Memory B cell (primary cell): ENCODE results near the gene GLCCI1.

Experiments used
- ATAC-seq: fragments of 150-1000 bp; cut with Tn5 transposase; 2 replicates; pipeline ENCODE4 v1.10.0; 2021; ENCODE audit warnings: low read depth, mild to moderate bottlenecking, moderate library complexity
- DNase-seq, 2 donors: peaks; one replicate each; pipeline ENCODE4 v3.0.0; 2022; ENCODE audit warnings: low spot score in 2 of 2
- H3K27ac Mint-ChIP-seq: one replicate; pipeline ENCODE4 v1.8.0; 2022; ENCODE audit warnings: mild to moderate bottlenecking, moderate library complexity, mixed read lengths
- H3K27me3 Mint-ChIP-seq: one replicate; pipeline ENCODE4 v1.8.0; 2022; ENCODE audit warnings: mixed read lengths
- H3K36me3 Mint-ChIP-seq: one replicate; pipeline ENCODE4 v1.8.0; 2022; ENCODE audit warnings: mild to moderate bottlenecking, mixed read lengths
- H3K4me1 Mint-ChIP-seq: one replicate; pipeline ENCODE4 v1.8.0; 2022; ENCODE audit warnings: mixed read lengths
- H3K4me3 Mint-ChIP-seq: one replicate; pipeline ENCODE4 v1.8.0; 2022; ENCODE audit warnings: mild to moderate bottlenecking, moderate library complexity, mixed read lengths
- H3K9me3 Mint-ChIP-seq: one replicate; pipeline ENCODE4 v1.8.0; 2022; ENCODE audit warnings: mixed read lengths

The GLCCI1 gene

GRCh38 chr7:7944619-7945282 lies 23.8 kb upstream of the GLCCI1 start:
- H3K4me1 Mint-ChIP-seq, result peaks cover 19% of the 10 kb centered on the region
- H3K27ac Mint-ChIP-seq, result peak overlapping the region; percentile 83
- H3K4me3 Mint-ChIP-seq, result peak overlapping the region; percentile 74
- ATAC-seq (peak; percentile 82), DNase-seq (peak in 1 of 2 donors; percentile 16)
- no peaks in the 10 kb centered on the region for H3K27me3 Mint-ChIP-seq
- no peaks in the 10 kb centered on the region for H3K36me3 Mint-ChIP-seq
- no peaks in the 10 kb centered on the region for H3K9me3 Mint-ChIP-seq

- no peak overlapping the region for H3K27ac Mint-ChIP-seq
- peaks cover 9% of the 10 kb centered on the region for H3K36me3 Mint-ChIP-seq
Observed at GRCh38 chr7:7946486-7946885, 22.1 kb upstream of the GLCCI1 start.

GRCh38 chr7:7948232-7948631 lies 20.4 kb upstream of the GLCCI1 start:
- no peak overlapping the region for H3K27ac Mint-ChIP-seq

More at GRCh38 chr7:7946486-7946885, 22.1 kb upstream of the GLCCI1 start:
- ATAC-seq, result no peak
- Mint-ChIP-seq H3K4me1 (peaks cover 17% of the 10 kb centered on the region), H3K4me3 (no peak overlapping the region), H3K9me3 (no peaks in the 10 kb centered on the region), H3K27me3 (no peaks in the 10 kb centered on the region)
- no peak for DNase-seq

GRCh38 chr7:7953806-7954205 lies 14.8 kb upstream of the GLCCI1 start:
- DNase-seq, result no peak
- no peaks in the 10 kb centered on the region for H3K27me3 Mint-ChIP-seq
- H3K36me3 Mint-ChIP-seq, result peaks cover 13% of the 10 kb centered on the region
- H3K4me3 Mint-ChIP-seq, result no peak overlapping the region
- ATAC-seq, result no peak
- H3K9me3 Mint-ChIP-seq, result no peaks in the 10 kb centered on the region
- H3K4me1 Mint-ChIP-seq, result no peaks in the 10 kb centered on the region
- no peak overlapping the region for H3K27ac Mint-ChIP-seq

More at GRCh38 chr7:7948232-7948631, 20.4 kb upstream of the GLCCI1 start:
- H3K27me3 Mint-ChIP-seq, result no peaks in the 10 kb centered on the region
- no peak for ATAC-seq
- H3K36me3 Mint-ChIP-seq, result peaks cover 9% of the 10 kb centered on the region
- H3K4me3 Mint-ChIP-seq, result no peak overlapping the region
- peaks cover 13% of the 10 kb centered on the region for H3K4me1 Mint-ChIP-seq
- no peak for DNase-seq
- H3K9me3 Mint-ChIP-seq, result no peaks in the 10 kb centered on the region

GRCh38 chr7:7956531-7957128 lies 12.0 kb upstream of the GLCCI1 start:
- H3K4me3 Mint-ChIP-seq, result no peak overlapping the region
- no peaks in the 10 kb centered on the region for H3K4me1 Mint-ChIP-seq
- no peaks in the 10 kb centered on the region for H3K9me3 Mint-ChIP-seq
- ATAC-seq (no peak), DNase-seq (no peak)
- H3K27ac Mint-ChIP-seq, result no peak overlapping the region
- peaks cover 4% of the 10 kb centered on the region for H3K36me3 Mint-ChIP-seq
- no peaks in the 10 kb centered on the region for H3K27me3 Mint-ChIP-seq

GRCh38 chr7:7957513-7957912 lies 11.1 kb upstream of the GLCCI1 start:
- Mint-ChIP-seq H3K27ac (no peak overlapping the region), H3K27me3 (no peaks in the 10 kb centered on the region), H3K4me1 (no peaks in the 10 kb centered on the region), H3K36me3 (peaks cover 4% of the 10 kb centered on the region), H3K9me3 (no peaks in the 10 kb centered on the region), H3K4me3 (no peak overlapping the region)
- ATAC-seq, result no peak
- no peak for DNase-seq

GRCh38 chr7:7959979-7960670 lies 8.5 kb upstream of the GLCCI1 start:
- Mint-ChIP-seq H3K4me3 (no peak overlapping the region), H3K27ac (no peak overlapping the region), H3K27me3 (no peaks in the 10 kb centered on the region), H3K36me3 (peaks cover 4% of the 10 kb centered on the region), H3K4me1 (peaks cover 3% of the 10 kb centered on the region), H3K9me3 (no peaks in the 10 kb centered on the region)
- no peak for ATAC-seq
- no peak for DNase-seq

GRCh38 chr7:7962851-7963250 lies 5.7 kb upstream of the GLCCI1 start:
- no peaks in the 10 kb centered on the region for H3K27me3 Mint-ChIP-seq
- no peaks in the 10 kb centered on the region for H3K36me3 Mint-ChIP-seq
- H3K4me3 Mint-ChIP-seq, result no peak overlapping the region
- H3K27ac Mint-ChIP-seq, result no peak overlapping the region
- ATAC-seq (no peak), DNase-seq (no peak)
- peaks cover 3% of the 10 kb centered on the region for H3K4me1 Mint-ChIP-seq
- H3K9me3 Mint-ChIP-seq, result no peaks in the 10 kb centered on the region

- H3K36me3 Mint-ChIP-seq, result no peaks in the 10 kb centered on the region
- ATAC-seq (no peak), DNase-seq (no peak)
- no peaks in the 10 kb centered on the region for H3K27me3 Mint-ChIP-seq
- peaks cover 5% of the 10 kb centered on the region for H3K4me1 Mint-ChIP-seq
- no peaks in the 10 kb centered on the region for H3K9me3 Mint-ChIP-seq
- H3K4me3 Mint-ChIP-seq, result no peak overlapping the region
- H3K27ac Mint-ChIP-seq, result no peak overlapping the region
Observed at GRCh38 chr7:7964250-7964649, 4.3 kb upstream of the GLCCI1 start.

GRCh38 chr7:7964691-7965090 lies 3.9 kb upstream of the GLCCI1 start:
- H3K27me3 Mint-ChIP-seq, result no peaks in the 10 kb centered on the region
- H3K36me3 Mint-ChIP-seq, result no peaks in the 10 kb centered on the region
- H3K4me1 Mint-ChIP-seq, result peaks cover 5% of the 10 kb centered on the region
- no peak overlapping the region for H3K27ac Mint-ChIP-seq
- DNase-seq (no peak), ATAC-seq (no peak)
- no peaks in the 10 kb centered on the region for H3K9me3 Mint-ChIP-seq
- H3K4me3 Mint-ChIP-seq, result no peak overlapping the region

- Mint-ChIP-seq H3K4me1 (peaks cover 5% of the 10 kb centered on the region), H3K27me3 (no peaks in the 10 kb centered on the region), H3K4me3 (no peak overlapping the region), H3K27ac (no peak overlapping the region), H3K36me3 (no peaks in the 10 kb centered on the region), H3K9me3 (no peaks in the 10 kb centered on the region)
- no peak for ATAC-seq
- DNase-seq, result no peak
Observed at GRCh38 chr7:7965301-7965700, 3.3 kb upstream of the GLCCI1 start.

- H3K27me3 Mint-ChIP-seq, result no peaks in the 10 kb centered on the region
Observed at GRCh38 chr7:7966141-7966734, 2.4 kb upstream of the GLCCI1 start.

GRCh38 chr7:7967886-7968543 lies 581 bp upstream of the GLCCI1 start:
- no peak for ATAC-seq
- Mint-ChIP-seq H3K4me3 (peak overlapping the region; percentile 88), H3K9me3 (no peaks in the 10 kb centered on the region), H3K27me3 (no peaks in the 10 kb centered on the region), H3K36me3 (no peaks in the 10 kb centered on the region), H3K27ac (peak overlapping the region; percentile 71), H3K4me1 (peaks cover 5% of the 10 kb centered on the region)
- no peak for DNase-seq

More at GRCh38 chr7:7966141-7966734, 2.4 kb upstream of the GLCCI1 start:
- no peaks in the 10 kb centered on the region for H3K9me3 Mint-ChIP-seq
- H3K4me3 Mint-ChIP-seq, result no peak overlapping the region
- no peak overlapping the region for H3K27ac Mint-ChIP-seq
- peaks cover 5% of the 10 kb centered on the region for H3K4me1 Mint-ChIP-seq
- DNase-seq, result no peak
- ATAC-seq, result no peak
- H3K36me3 Mint-ChIP-seq, result no peaks in the 10 kb centered on the region
